ENCODE data around the gene ADRA1B.

Gene ADRA1B

DNA sequence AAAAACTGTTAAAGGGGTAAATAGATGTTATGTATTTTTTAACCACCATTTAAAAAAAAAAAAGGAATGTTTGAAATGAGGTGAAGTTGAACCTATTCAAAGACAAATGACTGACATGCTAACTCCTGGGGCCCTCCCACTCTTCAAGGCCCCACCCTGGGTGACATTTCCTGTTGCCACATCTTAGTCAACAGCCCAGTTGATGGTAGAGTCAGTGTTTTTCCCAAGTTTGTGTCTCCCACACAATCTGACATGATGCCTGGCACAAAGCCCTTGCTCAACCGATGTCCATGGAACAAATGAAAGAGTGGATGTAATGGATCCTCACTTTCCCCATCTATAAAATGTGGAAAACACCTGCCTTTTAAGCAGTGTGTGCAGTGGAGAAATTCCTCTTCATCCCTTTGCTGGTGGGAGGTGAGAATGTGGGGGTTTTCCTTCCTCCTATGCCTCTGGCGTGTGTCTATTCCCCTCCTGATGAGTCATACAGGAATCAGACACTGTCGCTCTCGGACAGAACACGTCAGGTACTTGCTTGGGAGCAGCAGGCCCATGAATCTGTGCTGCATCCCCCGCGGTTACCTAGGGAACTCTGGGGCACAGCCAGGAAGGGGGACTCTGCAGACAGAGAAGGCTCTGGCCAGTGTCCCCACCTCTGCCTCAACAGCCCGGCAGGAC, 13.7 kb upstream of the ADRA1B start:
- DNase-seq = no peak

DNA sequence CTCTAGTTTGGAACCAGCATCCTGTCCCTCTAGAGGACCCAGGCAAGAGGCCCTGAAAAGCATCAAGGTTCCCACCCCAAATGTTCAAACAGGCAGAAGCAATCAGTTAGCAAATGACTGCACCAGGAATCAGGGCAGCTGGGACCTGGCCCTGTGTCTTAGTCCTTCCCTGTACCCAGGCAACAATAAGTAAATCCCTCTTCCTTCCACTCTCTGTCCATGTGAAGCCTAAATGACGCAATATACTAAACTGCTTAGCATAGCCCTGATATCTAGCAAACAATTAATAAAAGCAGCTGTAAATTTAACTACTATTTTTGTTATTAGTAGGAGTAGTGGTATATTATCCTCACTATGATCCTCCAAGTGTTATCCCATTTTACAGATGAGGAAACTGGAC, 13.2 kb upstream of the ADRA1B start:
- DNase-seq = no peak

DNA sequence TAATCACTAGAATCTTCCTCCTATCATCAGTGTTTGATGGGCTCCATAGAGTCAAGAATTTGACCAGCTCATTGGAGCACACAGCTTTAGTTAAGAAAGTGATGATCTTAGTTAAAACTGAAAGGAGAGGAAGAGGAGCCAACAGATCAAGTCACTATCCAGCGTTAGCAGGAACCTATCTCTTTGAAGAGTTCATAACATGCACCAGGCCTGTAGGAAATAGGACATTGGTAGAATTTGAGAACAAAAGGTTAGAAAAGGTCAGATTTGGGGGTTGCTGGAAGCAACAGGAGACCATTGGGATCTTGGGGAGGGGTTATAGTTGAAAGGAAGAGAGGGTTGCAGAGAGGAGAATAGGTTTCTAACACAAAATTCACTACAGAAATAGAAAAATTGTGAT, 11.4 kb upstream of the ADRA1B start:
- no peak for DNase-seq

DNA sequence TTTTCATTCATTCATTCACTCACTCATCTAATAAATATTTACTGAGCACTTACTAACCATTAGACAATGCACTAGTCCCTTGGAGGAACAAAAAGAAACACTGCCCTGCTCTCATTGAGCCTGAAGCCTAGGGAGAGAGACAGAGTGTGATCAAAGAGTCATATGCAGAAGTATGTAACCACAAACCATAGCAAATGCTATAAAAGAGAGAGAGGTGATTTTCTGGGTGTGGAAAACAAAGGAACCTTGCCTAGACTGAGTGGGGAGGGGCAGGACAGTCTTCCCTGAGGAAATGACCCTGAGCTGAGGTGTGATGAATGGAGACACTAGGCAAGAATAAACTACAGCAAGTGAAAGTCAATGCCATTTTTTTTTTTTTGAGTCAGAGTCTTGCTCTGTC, 10.8 kb upstream of the ADRA1B start:
- no peak for DNase-seq

DNA sequence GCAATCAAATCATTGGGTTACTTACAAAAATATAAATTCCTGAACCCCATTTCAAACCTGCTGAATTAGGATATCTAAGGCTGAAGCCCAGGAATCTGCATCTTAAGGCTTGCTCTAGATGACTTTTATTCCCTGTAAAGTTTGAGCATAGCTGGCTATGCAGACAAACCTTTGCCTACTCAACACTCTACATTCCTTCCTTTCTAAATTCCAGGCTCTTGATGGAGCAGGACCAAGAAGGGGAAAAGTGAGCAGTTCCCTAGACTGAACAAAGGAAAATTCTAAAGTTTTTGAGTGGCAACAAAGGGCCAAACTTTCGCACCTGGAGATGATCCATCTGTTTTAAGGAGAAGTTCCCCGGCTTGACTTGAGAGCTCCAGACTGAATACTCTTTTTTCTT, 9.8 kb upstream of the ADRA1B start:
- DNase-seq = no peak

DNA sequence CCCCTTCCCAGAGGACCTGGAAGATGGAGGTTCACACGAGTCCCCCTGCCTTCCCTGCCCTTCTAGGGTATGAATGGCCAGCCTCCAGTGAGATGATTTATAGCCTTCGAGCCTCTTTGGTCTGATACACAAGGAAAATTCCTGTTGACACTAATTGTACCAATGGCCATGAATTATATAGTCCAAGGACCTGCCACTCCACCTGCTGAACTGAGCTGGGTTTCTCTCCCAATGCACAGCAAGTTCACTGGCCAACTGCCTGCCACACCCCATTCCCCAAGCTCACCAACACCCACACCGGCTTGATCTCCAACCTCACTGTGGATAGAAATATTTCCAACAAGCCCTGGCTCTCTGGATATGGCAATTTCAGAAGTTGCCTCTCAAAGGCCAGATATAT, 9.3 kb upstream of the ADRA1B start:
- no peak for DNase-seq

DNA sequence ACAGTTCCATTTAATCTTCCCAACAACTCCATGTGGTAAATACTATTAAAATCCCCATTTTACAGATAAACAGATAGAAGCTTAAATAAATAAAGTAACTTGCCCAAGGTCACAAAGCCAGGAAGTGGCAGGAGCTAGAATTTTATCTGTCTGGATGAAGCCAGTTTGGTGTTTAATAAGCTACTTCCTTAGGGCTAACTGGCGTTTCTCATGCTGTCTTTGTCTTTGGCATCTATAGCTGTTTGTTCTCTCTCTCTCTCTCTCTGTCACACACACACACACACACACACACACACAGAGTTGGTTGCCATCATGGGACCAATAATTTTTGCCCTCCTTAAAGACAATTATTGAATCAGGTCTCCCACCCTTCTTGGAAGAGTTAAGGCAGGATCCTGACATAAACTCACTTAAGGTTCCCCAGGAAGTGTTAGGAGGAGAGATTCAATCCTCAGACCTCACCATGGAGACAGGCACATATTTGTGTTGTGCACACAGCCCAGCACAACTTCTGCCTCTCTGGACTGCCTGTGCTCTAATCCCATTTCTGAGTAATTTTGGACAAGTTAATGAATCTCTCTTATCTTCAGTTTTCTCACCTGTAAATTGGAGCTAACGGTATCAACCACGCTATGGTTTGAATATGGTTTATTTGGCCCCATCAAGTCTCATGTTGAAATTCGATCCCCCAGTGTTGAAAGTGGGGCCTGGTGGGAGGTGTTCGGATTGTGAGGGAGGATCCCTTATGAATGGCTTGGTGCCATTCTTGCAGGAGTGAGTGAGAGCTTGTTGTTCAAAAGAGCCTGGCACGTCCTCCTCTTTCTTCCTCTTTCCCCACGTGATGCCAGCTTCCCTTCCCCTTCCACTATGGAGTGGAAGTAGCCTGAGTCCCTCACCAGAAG, 8.3 kb upstream of the ADRA1B start:
- DNase-seq = no peak

DNA sequence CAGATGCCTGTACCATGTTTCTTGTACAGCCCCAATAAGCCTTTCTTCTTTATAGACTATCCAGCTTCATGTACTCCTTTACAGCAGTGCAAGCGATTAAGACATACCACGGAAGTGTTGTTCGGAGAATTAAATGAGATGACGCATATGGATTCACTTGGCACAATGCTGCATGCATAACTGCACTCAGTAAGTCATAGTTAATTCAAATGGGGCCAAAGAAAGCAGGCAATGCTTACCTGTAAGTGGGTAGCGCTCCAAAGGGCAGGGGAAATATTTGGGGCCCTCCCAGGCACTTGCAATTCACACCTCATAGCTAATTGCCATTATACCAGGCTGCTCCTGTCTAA, 7.7 kb upstream of the ADRA1B start:
- DNase-seq = no peak

DNA sequence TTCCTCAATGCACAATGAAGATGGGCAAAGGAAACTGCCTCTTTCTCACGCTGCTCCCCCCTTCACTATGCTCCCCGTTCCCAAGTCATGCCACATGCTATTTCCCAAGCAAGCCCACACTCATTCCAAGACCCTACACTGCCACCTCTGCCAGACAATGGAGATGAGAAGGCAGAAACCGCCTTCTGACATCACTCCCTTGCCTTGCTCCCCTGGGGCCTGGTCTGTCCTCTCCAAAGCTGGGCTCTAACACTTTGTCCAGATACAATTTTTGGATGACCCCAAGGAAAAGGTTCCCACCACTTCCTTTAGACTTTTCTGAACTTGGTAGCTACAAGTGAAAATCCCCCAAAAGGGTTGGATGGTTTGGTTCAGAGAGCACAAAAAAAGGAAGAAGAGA, 7.2 kb upstream of the ADRA1B start:
- no peak for DNase-seq

DNA sequence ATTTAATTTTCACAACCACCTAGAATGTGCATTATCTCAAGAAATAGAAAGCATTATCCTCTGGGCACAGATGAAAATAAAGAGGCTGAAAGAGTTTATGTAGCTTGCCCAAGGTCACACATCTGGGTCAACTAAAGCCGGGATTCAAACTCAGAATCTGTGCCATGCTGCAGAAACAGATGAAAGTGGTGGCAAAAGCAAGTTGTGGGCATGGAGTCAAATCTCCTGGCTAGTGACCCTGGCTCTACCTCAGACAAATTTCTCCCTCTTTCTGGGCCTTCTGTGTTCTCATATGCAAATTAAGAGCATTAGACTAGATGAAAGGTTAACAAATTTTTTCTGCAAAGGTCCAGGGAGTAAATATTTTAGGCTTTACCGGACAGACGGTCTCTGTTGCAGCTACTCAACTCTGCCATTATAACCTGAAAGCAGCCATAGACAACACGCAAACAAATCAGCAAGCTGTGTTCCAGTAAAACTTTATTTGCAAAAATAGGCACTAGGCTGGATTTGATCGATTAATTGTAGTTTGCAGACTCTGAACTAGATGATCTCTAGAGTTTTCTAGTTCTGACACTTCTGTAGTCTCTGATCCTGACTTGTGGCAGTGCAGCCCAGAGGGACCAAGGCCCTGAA, 6.0 kb upstream of the ADRA1B start:
- no peak for DNase-seq

DNA sequence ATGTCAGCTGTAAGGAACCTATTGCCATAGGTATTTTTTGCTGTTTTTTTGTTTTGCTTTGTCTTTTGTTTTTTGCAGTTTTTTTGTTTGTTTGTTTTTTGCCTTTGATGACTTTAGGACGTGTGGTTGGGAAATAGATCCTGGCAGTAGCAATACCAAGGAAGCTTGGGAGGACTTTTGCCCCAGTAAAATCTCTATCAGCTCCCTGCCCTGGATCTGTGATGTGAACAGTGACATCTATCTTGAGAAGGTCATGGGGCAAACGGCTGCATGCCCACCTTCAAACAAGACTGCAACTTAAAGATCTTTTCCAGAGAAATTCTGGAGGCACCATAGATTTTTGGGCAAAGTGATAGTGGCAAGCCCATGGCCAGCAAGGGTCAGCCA, 5.4 kb upstream of the ADRA1B start:
- DNase-seq = no peak

DNA sequence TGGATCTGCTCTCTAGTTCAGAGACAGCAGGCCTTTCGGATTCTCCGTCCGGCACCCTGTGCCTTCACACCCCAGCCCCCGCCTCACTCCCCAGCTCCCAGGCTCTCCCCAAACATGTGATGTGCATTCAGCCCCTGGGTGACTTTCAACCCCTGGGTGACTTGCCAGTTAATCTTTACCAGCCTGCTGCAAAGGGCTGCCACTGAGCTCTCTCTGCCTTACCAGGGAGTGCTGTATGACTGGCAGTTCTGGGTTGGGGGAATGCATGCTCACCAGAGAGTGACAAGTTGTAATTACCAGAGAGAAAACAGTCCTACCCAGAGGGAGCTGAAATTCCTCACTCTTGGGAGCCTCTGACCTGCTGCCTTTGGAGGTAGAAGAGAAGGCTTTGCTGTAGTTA, 4.9 kb upstream of the ADRA1B start:
- no peak for DNase-seq

DNA sequence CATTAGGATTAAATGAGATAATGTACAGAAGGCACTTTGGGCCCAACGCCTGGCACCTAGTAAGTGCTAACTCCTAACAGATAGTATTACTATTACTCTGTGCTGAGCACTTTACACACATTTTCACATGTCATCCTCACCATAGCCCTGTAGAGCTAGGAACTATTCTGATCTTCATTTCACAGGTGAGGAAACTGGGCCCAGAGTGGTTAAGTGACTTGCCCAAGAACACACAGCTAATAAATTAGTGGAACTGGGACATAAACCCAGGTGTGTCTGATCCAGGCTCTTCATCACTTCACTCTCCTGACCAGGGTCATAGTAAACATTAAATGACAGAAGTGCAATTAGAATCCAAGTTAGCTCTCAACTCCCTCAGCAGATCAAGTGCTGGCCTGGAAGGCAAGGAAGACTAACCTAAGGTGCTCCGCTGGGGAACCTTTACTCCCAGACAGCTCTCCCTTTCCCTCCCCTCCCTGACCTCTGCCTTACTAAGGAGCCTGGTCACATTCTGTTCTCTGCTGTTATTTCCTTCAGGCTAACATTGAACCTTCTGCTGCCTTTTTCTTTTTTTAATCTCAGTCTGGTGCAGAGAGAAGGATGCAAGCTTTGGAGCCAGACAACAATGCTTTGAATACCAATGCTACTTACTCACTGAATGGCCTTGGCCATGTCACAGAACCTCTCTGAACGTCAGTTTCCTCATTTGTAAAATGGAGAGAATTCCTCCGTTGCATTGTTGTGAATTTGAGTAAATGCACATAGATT, 4.1 kb upstream of the ADRA1B start:
- DNase-seq = no peak

DNA sequence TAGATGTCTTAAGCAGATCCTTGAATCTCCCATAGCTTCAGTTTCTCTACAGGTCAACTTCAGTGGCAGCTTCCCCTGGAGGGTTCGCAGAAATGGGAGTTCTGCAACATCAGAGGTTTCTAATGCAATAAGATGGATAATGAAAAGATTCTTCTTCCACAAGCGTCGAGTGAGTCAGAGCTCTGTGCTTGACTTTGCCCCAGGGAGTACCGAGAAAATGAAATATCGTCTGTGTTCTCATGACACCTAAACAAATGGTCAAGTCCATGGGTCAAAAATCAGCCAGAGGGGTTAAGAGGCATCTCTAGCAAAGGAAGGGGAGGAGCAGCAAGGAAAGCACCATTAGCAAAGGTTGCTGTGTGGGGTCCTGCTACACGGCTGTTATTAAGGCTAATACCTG, 3.2 kb upstream of the ADRA1B start:
- no peak for DNase-seq

DNA sequence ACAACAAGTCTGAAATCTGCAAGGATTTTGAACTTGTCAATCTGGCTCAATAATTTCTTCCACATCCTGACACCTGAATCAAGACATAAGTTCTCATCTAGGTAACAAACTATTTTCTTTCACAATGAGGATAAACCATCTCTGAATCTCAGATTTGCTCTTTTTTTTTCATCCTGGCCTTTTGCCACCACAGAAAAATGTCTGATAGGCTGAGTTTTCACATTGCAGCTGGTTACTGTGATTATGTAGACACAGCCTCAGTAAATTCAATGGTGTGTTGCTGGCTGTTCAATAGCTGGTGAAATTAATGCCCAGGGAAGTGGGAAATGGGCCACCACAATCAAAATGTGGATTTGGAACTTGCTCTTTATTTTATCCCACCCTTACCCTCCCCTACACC, 2.8 kb upstream of the ADRA1B start:
- no peak for DNase-seq

DNA sequence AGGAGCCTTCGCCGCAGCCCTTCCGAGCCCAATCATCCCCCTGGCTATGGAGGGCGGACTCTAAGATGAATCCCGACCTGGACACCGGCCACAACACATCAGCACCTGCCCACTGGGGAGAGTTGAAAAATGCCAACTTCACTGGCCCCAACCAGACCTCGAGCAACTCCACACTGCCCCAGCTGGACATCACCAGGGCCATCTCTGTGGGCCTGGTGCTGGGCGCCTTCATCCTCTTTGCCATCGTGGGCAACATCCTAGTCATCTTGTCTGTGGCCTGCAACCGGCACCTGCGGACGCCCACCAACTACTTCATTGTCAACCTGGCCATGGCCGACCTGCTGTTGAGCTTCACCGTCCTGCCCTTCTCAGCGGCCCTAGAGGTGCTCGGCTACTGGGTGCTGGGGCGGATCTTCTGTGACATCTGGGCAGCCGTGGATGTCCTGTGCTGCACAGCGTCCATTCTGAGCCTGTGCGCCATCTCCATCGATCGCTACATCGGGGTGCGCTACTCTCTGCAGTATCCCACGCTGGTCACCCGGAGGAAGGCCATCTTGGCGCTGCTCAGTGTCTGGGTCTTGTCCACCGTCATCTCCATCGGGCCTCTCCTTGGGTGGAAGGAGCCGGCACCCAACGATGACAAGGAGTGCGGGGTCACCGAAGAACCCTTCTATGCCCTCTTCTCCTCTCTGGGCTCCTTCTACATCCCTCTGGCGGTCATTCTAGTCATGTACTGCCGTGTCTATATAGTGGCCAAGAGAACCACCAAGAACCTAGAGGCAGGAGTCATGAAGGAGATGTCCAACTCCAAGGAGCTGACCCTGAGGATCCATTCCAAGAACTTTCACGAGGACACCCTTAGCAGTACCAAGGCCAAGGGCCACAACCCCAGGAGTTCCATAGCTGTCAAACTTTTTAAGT, 819 bp downstream of the ADRA1B start:
- DNase-seq = no peak

DNA sequence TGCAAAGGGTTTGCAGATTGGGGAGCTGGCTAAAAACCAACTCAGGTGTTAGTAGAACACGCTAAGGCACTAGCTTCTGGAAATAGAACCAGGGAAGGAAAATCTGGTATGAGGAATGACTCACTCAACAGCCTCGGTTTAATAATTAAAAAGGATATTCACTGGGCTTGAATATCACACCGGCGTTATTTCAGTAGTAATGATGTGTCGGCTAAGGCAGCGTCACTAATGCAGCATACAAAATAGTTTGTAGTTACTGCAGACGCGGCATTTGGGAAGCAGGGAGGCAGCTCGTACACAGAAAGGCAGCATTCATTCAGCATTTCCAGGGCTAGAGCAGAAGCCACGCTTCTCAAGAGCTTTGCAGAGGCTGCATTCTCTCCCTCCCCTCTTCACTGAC, 1.7 kb downstream of the ADRA1B start:
- DNase-seq = no peak

DNA sequence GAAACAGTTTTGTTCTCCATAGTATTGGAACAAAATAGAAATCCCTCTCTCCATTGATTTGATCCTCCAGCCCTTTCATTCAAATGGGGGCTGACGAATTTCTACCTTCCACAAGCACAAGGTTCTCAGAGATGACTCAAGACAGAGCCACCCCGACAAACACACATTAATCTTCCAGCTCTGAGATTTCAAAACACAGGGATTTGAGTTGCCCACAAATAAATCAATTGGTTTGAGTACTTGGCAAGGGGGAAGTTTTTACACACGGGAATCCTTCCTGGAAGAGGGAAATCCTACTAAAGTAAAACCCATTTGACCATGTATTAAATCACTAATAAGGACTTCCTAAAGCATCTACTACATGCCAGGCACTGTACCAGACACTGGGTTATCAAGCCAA, 5.4 kb downstream of the ADRA1B start:
- no peak for DNase-seq

DNA sequence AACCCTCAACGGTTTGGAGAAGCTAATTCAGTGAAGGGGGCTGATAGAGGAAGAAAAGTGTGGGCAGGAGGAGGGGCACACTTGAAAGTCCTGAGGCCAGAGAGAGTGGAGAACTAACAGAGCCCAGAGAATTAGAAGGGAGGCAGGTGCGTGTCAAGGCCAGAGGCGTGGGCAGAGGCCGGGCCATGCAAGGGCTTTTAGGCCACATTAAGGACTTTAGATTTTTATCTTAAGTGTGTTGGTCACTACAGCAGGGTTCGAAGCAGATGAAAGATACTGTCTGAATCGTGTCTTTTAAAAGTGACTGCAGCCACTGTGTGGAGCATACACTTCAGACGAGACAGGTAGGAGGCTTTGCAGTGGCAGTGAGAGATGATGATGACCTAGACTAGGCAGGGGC, 6.7 kb downstream of the ADRA1B start:
- DNase-seq = no peak

DNA sequence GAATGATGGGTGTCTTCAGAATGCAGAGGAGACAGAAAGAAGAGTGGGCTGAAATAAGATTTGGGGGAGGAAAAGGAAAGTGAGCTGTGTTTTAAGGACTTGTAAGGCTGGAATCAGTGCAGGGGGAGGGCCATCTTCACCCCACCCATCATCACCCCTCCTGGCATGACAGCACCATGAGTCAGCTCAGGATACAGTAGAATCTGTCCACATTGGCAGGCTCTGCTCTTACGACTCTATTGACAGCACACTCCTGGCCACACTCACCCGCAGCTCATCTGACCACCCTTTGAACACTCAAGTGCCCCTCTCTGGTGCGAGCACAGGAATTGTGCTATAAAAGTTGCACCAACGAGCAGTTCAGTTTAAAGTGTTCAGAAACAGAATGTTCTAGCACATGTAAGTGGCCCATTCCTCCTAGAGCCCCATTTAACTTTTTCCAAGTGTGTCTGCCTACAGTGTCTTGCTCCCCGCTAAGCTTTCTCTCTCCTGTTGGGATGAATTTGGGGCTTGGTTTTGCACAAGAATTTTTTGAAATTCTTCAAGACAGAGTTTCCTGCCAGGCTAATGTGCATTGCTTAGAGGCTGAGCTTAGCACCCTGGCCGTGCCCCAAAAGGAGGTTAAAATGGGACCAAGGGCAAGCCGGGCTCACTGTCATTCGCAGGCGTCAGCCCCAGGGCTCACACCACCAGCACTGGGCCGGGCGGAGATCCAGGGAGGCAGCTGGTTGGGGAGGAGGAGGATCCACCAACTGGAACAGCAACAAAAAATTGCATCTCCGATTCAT, 12.0 kb downstream of the ADRA1B start:
- DNase-seq = peak; percentile 25

DNA sequence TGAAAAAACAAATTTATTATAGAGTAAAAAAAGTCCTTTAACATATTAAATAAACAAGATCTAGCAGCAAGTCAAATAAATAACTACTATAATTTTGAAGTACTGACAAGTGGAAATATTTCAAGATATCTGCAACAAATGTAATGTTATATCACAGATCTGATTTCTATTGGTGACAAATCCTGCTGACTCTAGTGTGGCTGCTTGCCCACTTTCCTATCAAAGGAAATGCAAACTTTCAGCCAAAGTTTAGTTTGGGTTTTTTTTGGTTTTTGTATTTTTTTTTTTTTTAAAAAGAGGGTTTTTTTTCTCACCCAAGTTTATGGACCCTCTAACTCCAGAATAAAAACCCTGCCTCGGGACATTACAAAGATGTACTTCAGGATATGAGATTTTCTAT, 12.9 kb downstream of the ADRA1B start:
- DNase-seq = no peak

Measured in NCI-H69 (cell line).